ENCODE measurements around the gene URM1.
"Not testable (repeated sequence)": the region's sequence is repeated elsewhere in the genome, so short reads cannot be mapped to it uniquely, and the experiment has no call there.

Gene URM1

GRCh38 chr9:128422783-128423150, 51.6 kb downstream of the URM1 start:
- H3K4me3 ChIP-seq (ENCODE audit: low read depth, low read length) = no peak overlapping the region
- no peak for TF ChIP-seq CTCF (IDR thresholded peaks at IDR 0.05; ENCODE audit: borderline replicate concordance, insufficient read depth, low read depth, low read length)

GRCh38 chr9:128423356-128423755, 52.2 kb downstream of the URM1 start:
- H3K4me3 ChIP-seq (ENCODE audit: low read depth, low read length) = not testable (repeated sequence)

GRCh38 chr9:128424268-128424780, 53.1 kb downstream of the URM1 start:
- no peak overlapping the region for H3K4me3 ChIP-seq (ENCODE audit: low read depth, low read length)
- TF ChIP-seq CTCF (IDR thresholded peaks at IDR 0.05; ENCODE audit: borderline replicate concordance, insufficient read depth, low read depth, low read length) = no peak

- no peak for TF ChIP-seq CTCF (IDR thresholded peaks at IDR 0.05; ENCODE audit: borderline replicate concordance, insufficient read depth, low read depth, low read length)
- H3K4me3 ChIP-seq (ENCODE audit: low read depth, low read length) = no peak overlapping the region
These were observed 57.7 kb downstream of the URM1 start for GRCh38 chr9:128428644-128429512.

GRCh38 chr9:128429513-128430086, 58.4 kb downstream of the URM1 start:
- no peak for TF ChIP-seq CTCF (IDR thresholded peaks at IDR 0.05; ENCODE audit: borderline replicate concordance, insufficient read depth, low read depth, low read length)
- H3K4me3 ChIP-seq (ENCODE audit: low read depth, low read length) = no peak overlapping the region

- no peak overlapping the region for H3K4me3 ChIP-seq (ENCODE audit: low read depth, low read length)
- TF ChIP-seq CTCF (IDR thresholded peaks at IDR 0.05; ENCODE audit: borderline replicate concordance, insufficient read depth, low read depth, low read length) = no peak
These were observed 60.0 kb downstream of the URM1 start for GRCh38 chr9:128431207-128431606.

GRCh38 chr9:128434340-128434739, 63.2 kb downstream of the URM1 start:
- H3K4me3 ChIP-seq (ENCODE audit: low read depth, low read length) = no peak overlapping the region
- no peak for TF ChIP-seq CTCF (IDR thresholded peaks at IDR 0.05; ENCODE audit: borderline replicate concordance, insufficient read depth, low read depth, low read length)

All from GM12875 (cell line).